Liver (tissue), 9 donors: ENCODE measurements around the gene TMEM145. TPM values are rescaled to one million over a fixed set of nuclear protein-coding genes. Genes with fewer than 3 reads are reported as not detected.
A peak's percentile ranks its signal among the peaks of the same experiment; 100 is the strongest.

Source experiments
- DNase-seq: peaks from one replicate; pipeline ENCODE4 v3.0.0-alpha.2; 2017; ENCODE audit warnings: low spot score
- H3K27ac ChIP-seq, 2 donors: one replicate each; pipeline ENCODE4 v1.7.0; 2013; ENCODE audit warnings: inconsistent platforms in 2 of 2, low read length in 2 of 2, control low read depth in 1 of 2, low read depth in 1 of 2, mild to moderate bottlenecking in 1 of 2
- H3K27me3 ChIP-seq, 4 donors: one replicate each; pipeline versions ENCODE4 v1.6.1 to v1.7.0; 2013; ENCODE audit warnings: low read length in 3 of 4, inconsistent platforms in 1 of 4, mild to moderate bottlenecking in 1 of 4, moderate library complexity in 1 of 4; ENCODE audit not compliant: control insufficient read depth in 4 of 4, insufficient read depth in 4 of 4
- H3K36me3 ChIP-seq, 4 donors: one replicate each; pipeline versions ENCODE4 v1.6.1 to v1.7.0; 2013; ENCODE audit warnings: low read length in 3 of 4, mild to moderate bottlenecking in 3 of 4, low read depth in 1 of 4, moderate library complexity in 1 of 4; ENCODE audit not compliant: control insufficient read depth in 4 of 4, insufficient read depth in 3 of 4
- H3K4me1 ChIP-seq, 4 donors: one replicate each; pipeline versions ENCODE4 v1.6.1 to v1.7.0; 2013; ENCODE audit warnings: low read length in 3 of 4, mild to moderate bottlenecking in 3 of 4, moderate library complexity in 1 of 4; ENCODE audit not compliant: control insufficient read depth in 4 of 4, insufficient read depth in 4 of 4
- H3K4me3 ChIP-seq, 3 donors: one replicate each; pipeline versions ENCODE4 v1.6.1 to v1.7.0; 2013; ENCODE audit warnings: low read length in 3 of 3, control low read depth in 1 of 3, low read depth in 1 of 3, mild to moderate bottlenecking in 1 of 3
- H3K9ac ChIP-seq, 2 donors: one replicate each; pipeline ENCODE4 v1.7.0; 2013; ENCODE audit warnings: low read length in 2 of 2, mild to moderate bottlenecking in 2 of 2, moderate library complexity in 2 of 2, control low read depth in 1 of 2, low read depth in 1 of 2
- H3K9me3 ChIP-seq, 4 donors: one replicate each; pipeline versions ENCODE4 v1.6.1 to v1.7.0; 2013; ENCODE audit warnings: low read length in 3 of 4; ENCODE audit not compliant: control insufficient read depth in 4 of 4
- EGR1 ChIP-seq, 2 donors: IDR thresholded peaks; 2 replicates each; pipeline ENCODE4 v1.6.1; 2016 to 2018; ENCODE audit warnings: antibody characterized with exemption in 2 of 2, low read depth in 2 of 2
- FOXA1 ChIP-seq: IDR thresholded peaks from 2 replicates; pipeline ENCODE4 v1.6.1; 2016; ENCODE audit warnings: antibody characterized with exemption
- FOXA2 ChIP-seq: IDR thresholded peaks from 2 replicates; pipeline ENCODE4 v1.6.1; 2016; ENCODE audit warnings: antibody characterized with exemption
- GABPA ChIP-seq, 2 donors: IDR thresholded peaks in 1 of 2; conservative IDR thresholded peaks in 1 of 2; 2 replicates each; pipeline ENCODE4 v1.6.1; 2016; ENCODE audit warnings: antibody characterized with exemption in 2 of 2, mild to moderate bottlenecking in 1 of 2, moderate library complexity in 1 of 2
- HNF4A ChIP-seq, 2 donors: conservative IDR thresholded peaks; 2 replicates each; pipeline ENCODE4 v1.6.1; 2016; ENCODE audit warnings: antibody characterized with exemption in 2 of 2, mild to moderate bottlenecking in 2 of 2
- HNF4G ChIP-seq: IDR thresholded peaks from 2 replicates; pipeline ENCODE4 v1.6.1; 2016; ENCODE audit warnings: antibody characterized with exemption
- JUND ChIP-seq, 2 donors: IDR thresholded peaks; 2 replicates each; pipeline ENCODE4 v1.6.1; 2016; ENCODE audit warnings: antibody characterized with exemption in 2 of 2
- NR2F2 ChIP-seq: IDR thresholded peaks from 2 replicates; pipeline ENCODE4 v1.6.1; 2016; ENCODE audit warnings: antibody characterized with exemption
- RAD21 ChIP-seq, 2 donors: IDR thresholded peaks; 2 replicates each; pipeline ENCODE4 v1.6.1; 2016; ENCODE audit warnings: antibody characterized with exemption in 2 of 2, mild to moderate bottlenecking in 2 of 2
- RXRA ChIP-seq, 2 donors: IDR thresholded peaks; 2 replicates each; pipeline ENCODE4 v1.6.1; 2017 to 2018; ENCODE audit warnings: antibody characterized with exemption in 2 of 2, mild to moderate bottlenecking in 1 of 2
- SP1 ChIP-seq: IDR thresholded peaks from 2 replicates; pipeline ENCODE4 v1.6.1; 2018; ENCODE audit warnings: antibody characterized with exemption, mild to moderate bottlenecking
- TAF1 ChIP-seq: conservative IDR thresholded peaks from 2 replicates; pipeline ENCODE4 v1.6.1; 2016; ENCODE audit warnings: antibody characterized with exemption, mild to moderate bottlenecking
- WGBS: extraction: QIAGEN DNeasy Blood & Tissue Kit; methylation state at CpG from one replicate; pipeline ENCODE4 v1.1.7; 2013; 5-methylcytosine and 5-hydroxymethylcytosine counted together
- polyA plus RNA-seq, 2 donors: library from polyadenylated mRNA; stranded (reverse) in 1 of 2; unstranded in 1 of 2; fragments of 200-250 nt in 1 of 2; fragments of >200 nt in 1 of 2; fragmentation: Nextera tagmentation in 1 of 2; extraction: Ambion mirVana in 1 of 2; gene quantifications; one replicate each; pipeline versions ENCODE4 v1.2.1 to v1.2.3, GENCODE V29; 2013 to 2015
- total RNA-seq, 2 donors: library from RNA; depleted of rRNA; stranded (reverse); fragments of >200 nt; gene quantifications; one replicate each; pipeline ENCODE4 v1.2.3, GENCODE V29; 2014
- TF ChIP-seq, protein P1 (sequence below): fragments of 150-350 bp; IDR thresholded peaks from 2 replicates; pipeline ENCODE4 v1.5.1; 2017; ENCODE audit warnings: improper control_type of control experiment, low read depth, low read length; ENCODE audit not compliant: missing input control
- TF ChIP-seq, protein P2 (sequence below): IDR thresholded peaks from 2 replicates; pipeline ENCODE4 v1.6.1; 2016; ENCODE audit warnings: antibody characterized with exemption
- TF ChIP-seq, protein P3 (sequence below): IDR thresholded peaks from 2 replicates; pipeline ENCODE4 v1.6.1; 2016; ENCODE audit warnings: antibody characterized with exemption, mild to moderate bottlenecking
- TF ChIP-seq, protein P4 (sequence below): IDR thresholded peaks from 2 replicates; pipeline ENCODE4 v1.6.1; 2016; ENCODE audit warnings: antibody characterized with exemption
- donor health status: healthy.
- donor health status: healthy.
- donor health status: healthy.
- donor health status: healthy.
- donor health status: healthy.

The TMEM145 gene
- total and polyA plus RNA-seq, 4 donors, result 0.02 to 0.08 TPM; not detected in 2

DNA sequence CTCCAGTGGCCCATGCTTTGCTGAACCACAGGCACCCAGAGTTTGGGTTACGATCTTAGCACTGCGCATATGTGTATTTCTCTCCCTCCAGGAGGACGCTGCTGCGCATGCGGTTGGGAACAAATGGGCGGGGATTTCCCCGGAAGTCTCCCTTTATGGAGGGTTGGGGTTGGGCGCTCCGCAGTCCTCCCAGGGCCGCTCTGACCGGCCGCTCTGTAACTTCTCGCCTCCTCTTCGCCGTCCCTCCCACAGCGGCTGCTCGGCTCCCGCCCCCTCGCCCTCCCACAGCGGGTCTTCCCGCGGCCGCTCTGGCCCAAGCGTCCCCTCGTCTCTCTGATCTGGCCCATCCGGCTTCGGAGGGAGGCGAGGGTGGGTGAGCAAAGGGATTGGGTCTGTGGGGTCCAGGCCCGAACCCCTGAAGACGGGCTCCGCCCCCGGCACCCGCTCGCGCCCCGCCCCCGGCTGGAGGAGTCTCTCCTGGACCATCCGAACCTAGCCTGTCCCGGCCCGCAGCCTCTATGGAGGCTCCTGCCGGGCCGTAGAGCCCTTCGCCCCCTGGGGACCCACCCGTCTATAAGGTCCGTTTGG lies 12.3 kb downstream of the TMEM145 start, which contains the start of gene MEGF8 (continued):
- TF ChIP-seq GABPA (IDR thresholded peaks at IDR 0.05 in 1 of 2, conservative IDR thresholded peaks at IDR 0.05 in 1 of 2) (peak; percentile 54 to 89), FOXA2 (no peak), SP1 (peak; percentile 77), JUND (IDR thresholded peaks at IDR 0.05) (no peak)

DNA sequence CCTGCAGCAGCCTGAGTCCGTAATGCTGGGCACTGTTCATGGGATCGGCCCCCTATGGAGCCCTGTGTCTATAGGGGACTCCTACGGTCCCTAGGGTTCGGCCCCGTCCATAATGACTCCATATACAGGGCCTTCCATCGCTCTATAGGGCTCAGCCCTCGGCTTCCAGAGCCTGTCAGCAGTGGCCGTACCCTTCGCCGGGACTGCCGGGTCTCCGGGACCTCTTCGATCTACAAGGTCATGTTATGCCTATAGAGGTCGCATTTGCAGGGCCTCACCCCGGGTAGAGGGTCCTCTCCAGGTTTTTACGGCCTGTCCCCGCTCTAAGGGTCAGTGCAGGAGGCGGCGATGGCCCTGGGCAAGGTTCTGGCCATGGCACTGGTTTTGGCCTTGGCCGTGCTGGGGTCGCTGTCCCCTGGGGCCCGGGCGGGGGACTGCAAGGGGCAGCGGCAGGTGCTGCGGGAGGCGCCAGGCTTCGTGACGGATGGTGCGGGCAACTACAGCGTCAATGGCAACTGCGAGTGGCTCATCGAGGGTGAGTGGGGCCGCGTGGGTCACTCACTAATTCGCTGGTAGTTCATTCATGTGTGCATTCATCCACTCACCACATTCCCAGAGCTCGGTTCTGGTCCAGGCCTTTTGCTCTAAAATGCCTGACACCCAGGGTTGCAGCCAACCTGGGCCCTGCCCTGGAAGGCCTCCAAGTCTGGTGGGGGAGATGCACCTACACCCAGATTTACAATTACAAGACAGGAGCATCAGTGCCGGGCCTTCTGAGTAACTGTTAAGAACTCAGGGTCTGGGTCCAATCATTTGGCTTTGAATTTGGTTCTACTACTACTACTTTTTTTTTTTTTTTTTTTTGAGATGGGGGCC lies 13.0 kb downstream of the TMEM145 start:
- DNase-seq, result no peak
- TF ChIP-seq, protein P1, sequence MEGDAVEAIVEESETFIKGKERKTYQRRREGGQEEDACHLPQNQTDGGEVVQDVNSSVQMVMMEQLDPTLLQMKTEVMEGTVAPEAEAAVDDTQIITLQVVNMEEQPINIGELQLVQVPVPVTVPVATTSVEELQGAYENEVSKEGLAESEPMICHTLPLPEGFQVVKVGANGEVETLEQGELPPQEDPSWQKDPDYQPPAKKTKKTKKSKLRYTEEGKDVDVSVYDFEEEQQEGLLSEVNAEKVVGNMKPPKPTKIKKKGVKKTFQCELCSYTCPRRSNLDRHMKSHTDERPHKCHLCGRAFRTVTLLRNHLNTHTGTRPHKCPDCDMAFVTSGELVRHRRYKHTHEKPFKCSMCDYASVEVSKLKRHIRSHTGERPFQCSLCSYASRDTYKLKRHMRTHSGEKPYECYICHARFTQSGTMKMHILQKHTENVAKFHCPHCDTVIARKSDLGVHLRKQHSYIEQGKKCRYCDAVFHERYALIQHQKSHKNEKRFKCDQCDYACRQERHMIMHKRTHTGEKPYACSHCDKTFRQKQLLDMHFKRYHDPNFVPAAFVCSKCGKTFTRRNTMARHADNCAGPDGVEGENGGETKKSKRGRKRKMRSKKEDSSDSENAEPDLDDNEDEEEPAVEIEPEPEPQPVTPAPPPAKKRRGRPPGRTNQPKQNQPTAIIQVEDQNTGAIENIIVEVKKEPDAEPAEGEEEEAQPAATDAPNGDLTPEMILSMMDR, result peak; percentile 4
- TF ChIP-seq HNF4A (conservative IDR thresholded peaks at IDR 0.05), result no peak

DNA sequence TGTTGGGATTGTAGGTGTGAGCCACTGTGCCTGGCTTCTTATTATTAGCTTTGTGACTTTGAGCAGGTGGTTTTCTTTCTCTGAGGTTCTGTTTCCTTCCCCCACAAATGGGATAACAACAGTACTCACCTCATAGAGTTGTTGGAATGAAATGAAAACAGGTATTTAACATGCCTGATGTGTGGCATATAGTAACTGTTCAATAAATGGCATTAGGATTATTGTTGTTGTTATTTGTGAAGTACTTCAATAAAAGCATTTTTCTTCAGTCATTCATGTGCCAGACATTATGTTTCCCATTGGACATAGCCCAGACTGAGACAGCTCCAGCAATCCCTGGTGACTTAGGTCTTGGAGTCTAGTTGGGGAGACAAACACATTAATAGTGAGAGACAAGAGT lies 13.9 kb downstream of the TMEM145 start:
- Histone ChIP-seq H3K36me3 (no peaks in the 10 kb centered on the region), H3K27me3 (no peaks in the 10 kb centered on the region), H3K27ac (no peak overlapping the region), H3K4me1 (peaks cover 10 to 30% (median 20%) of the 10 kb centered on the region in 4 donors), H3K9ac (no peak overlapping the region), H3K4me3 (no peak overlapping the region), H3K9me3 (no peaks in the 10 kb centered on the region)
- no peak for TF ChIP-seq JUND (IDR thresholded peaks at IDR 0.05)
- TF ChIP-seq EGR1 (IDR thresholded peaks at IDR 0.05; ENCODE audit: low read depth in 2 of 2), result no peak
- TF ChIP-seq, protein P1, result no peak
- no peak for TF ChIP-seq RAD21 (IDR thresholded peaks at IDR 0.05)
- TF ChIP-seq, protein P2, sequence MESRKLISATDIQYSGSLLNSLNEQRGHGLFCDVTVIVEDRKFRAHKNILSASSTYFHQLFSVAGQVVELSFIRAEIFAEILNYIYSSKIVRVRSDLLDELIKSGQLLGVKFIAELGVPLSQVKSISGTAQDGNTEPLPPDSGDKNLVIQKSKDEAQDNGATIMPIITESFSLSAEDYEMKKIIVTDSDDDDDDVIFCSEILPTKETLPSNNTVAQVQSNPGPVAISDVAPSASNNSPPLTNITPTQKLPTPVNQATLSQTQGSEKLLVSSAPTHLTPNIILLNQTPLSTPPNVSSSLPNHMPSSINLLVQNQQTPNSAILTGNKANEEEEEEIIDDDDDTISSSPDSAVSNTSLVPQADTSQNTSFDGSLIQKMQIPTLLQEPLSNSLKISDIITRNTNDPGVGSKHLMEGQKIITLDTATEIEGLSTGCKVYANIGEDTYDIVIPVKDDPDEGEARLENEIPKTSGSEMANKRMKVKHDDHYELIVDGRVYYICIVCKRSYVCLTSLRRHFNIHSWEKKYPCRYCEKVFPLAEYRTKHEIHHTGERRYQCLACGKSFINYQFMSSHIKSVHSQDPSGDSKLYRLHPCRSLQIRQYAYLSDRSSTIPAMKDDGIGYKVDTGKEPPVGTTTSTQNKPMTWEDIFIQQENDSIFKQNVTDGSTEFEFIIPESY, result no peak
- no peak for TF ChIP-seq TAF1
- no peak for TF ChIP-seq RXRA (IDR thresholded peaks at IDR 0.05)
- no peak for TF ChIP-seq GABPA (IDR thresholded peaks at IDR 0.05 in 1 of 2, conservative IDR thresholded peaks at IDR 0.05 in 1 of 2)
- TF ChIP-seq HNF4G, result no peak
- TF ChIP-seq, protein P3, sequence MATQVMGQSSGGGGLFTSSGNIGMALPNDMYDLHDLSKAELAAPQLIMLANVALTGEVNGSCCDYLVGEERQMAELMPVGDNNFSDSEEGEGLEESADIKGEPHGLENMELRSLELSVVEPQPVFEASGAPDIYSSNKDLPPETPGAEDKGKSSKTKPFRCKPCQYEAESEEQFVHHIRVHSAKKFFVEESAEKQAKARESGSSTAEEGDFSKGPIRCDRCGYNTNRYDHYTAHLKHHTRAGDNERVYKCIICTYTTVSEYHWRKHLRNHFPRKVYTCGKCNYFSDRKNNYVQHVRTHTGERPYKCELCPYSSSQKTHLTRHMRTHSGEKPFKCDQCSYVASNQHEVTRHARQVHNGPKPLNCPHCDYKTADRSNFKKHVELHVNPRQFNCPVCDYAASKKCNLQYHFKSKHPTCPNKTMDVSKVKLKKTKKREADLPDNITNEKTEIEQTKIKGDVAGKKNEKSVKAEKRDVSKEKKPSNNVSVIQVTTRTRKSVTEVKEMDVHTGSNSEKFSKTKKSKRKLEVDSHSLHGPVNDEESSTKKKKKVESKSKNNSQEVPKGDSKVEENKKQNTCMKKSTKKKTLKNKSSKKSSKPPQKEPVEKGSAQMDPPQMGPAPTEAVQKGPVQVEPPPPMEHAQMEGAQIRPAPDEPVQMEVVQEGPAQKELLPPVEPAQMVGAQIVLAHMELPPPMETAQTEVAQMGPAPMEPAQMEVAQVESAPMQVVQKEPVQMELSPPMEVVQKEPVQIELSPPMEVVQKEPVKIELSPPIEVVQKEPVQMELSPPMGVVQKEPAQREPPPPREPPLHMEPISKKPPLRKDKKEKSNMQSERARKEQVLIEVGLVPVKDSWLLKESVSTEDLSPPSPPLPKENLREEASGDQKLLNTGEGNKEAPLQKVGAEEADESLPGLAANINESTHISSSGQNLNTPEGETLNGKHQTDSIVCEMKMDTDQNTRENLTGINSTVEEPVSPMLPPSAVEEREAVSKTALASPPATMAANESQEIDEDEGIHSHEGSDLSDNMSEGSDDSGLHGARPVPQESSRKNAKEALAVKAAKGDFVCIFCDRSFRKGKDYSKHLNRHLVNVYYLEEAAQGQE, result no peak
- no peak for TF ChIP-seq FOXA2
- no peak for TF ChIP-seq FOXA1
- no peak for TF ChIP-seq HNF4A (conservative IDR thresholded peaks at IDR 0.05)
- TF ChIP-seq NR2F2, result no peak
- TF ChIP-seq SP1, result no peak
- TF ChIP-seq, protein P4, sequence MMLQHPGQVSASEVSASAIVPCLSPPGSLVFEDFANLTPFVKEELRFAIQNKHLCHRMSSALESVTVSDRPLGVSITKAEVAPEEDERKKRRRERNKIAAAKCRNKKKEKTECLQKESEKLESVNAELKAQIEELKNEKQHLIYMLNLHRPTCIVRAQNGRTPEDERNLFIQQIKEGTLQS, result no peak
- DNase-seq, result no peak

More for the DNA sequence above, 13.0 kb downstream of the TMEM145 start:
- peaks cover 10 to 30% (median 20%) of the 10 kb centered on the region in 4 donors for H3K4me1 ChIP-seq
- peak overlapping the region; percentile 78 to 83 for H3K9ac ChIP-seq
- H3K4me3 ChIP-seq, result peak overlapping the region; percentile 76 to 95 (median 77)
- WGBS, result 5% methylated on average over 37 of the region's 37 CpGs
- no peaks in the 10 kb centered on the region for H3K36me3 ChIP-seq
- no peaks in the 10 kb centered on the region for H3K27me3 ChIP-seq
- peak overlapping the region; percentile 36 to 55 for H3K27ac ChIP-seq
- H3K9me3 ChIP-seq, result no peaks in the 10 kb centered on the region
